CD4-positive, alpha-beta T cell treated with Interferon alpha-2 for 1 hour (primary cell): ENCODE results near the gene CAT.
A peak's percentile ranks its signal among the peaks of the same experiment; 100 is the strongest.

ENCODE experiments used
- DNase-seq, 2 donors: peaks; one replicate each; pipeline ENCODE4 v3.0.0-alpha.2; 2020 to 2022

CAT gene

DNA sequence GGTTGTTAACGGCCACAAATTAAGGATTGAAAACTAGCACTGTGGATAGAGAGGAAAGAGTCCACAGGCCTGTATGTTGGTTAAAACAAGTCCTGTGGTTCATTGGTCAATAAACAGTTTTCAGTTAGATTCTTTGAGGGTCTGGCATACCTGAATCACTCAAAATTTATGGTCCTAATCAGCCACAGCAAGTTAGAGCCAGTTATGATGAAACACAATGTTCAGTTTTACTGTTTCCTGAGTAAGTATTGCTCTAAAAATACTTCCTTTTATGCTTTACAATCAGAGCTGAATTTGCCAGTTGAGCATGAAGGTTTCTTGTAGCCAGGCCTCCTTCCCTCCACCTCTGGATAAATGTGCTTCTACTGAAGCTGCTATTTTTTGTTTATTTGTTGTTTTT, 12.9 kb upstream of the CAT start:
- DNase-seq, result no peak

DNA sequence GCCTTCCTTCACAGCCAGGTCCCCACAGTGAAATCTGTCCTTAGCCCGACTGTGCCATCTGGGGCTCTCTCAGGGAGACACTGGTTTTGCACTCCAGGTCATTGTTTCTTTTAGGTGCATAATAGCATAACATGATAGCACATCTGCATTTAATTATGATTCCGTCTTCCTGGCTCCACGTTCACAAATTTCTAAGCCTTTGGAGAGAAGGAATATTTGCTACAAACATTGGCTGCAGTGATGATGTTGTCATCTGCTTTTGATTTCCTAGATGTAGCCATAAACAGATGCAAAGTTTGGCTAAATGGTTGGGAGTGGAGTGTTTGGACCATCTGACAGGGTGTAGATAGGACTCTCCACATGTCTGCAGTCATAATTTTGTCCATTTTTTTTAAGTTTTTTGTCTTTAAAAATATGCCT, 12.0 kb upstream of the CAT start:
- no peak for DNase-seq

DNA sequence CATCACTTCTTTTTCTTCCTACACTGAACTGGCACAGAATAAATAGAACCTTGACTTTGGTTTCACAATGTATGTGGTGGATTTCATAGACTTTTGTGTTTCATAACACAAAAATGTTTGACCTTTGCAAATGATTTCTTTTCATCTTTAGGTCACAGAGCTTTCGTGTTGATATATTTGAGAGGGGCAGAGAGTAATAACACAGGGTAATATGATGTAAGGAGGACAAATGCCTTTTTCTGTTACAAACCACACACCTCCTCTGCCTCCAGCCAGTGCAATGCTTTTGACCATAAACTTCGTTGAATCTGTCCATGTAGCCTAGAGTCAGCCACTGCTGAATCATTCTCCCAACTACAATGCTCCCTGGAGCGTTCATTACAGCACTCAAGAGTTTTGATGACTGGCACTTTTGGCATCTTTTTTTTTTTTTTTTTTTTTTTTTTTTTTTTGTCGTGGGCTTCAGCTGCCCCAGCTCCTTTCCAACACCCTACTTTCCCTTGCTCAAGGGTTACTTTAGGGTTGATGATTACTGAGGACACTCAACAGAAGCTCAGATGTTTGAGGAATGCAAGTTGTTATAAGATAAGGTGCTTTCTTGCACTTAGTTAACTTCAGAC, 11.4 kb upstream of the CAT start:
- DNase-seq, result peak in 1 of 2 donors; percentile 7

DNA sequence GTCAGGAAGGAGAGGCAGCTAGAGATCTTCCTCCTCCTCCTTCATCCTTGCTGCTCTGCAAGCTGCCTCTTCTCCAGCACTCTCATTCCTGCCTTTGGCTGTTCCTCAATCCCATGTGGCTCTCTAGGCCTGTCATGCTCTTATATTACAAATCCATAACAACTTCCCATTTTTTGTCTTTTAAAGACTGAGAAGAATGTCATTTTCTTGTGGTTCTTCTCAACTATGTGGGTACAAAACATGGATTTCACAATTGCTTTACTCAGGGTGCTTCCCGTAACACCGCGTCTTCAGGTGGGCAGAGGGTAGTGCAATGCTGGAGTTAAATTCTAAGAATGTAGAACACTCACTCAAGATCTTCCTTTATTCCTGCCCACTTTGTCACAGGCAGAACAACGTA, 6.8 kb upstream of the CAT start:
- DNase-seq, result no peak

DNA sequence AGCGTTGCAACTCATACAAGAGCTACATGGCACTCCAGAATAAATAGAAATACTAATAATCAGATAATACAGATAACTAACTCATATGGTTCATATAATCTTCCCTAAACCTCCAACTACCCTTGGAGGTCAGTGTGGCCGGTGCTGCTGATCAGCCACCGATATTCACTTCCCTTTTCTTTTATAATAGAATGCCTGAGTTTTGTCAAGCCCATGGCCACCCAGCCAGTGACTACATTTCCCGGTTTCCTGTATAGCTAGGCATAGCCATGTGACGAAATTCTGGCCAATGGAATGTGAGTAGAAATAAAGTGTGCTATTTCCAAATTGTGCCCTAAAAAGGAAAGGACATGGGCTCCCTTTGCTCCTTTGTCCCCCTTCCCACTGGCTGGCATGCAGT, 5.9 kb upstream of the CAT start:
- no peak for DNase-seq

DNA sequence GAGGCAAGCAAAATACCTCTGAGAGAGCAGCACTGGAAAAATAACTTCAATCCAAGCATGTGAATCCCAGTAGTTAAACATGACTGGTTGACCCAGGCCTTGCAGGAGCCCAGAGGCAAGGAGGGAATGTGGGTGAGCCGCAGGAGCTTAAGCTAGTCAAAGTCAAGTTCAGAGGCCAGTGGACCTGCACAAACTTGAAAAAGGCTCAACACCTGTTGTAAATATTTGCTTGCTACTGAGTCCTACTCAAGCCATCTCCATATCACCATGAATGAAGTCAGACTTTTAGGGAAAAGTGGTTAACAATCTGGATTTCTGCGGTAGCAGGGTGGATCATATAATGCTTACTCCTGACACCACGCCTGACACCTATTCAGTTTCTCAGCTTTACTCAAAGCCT, 4.8 kb upstream of the CAT start:
- no peak for DNase-seq

DNA sequence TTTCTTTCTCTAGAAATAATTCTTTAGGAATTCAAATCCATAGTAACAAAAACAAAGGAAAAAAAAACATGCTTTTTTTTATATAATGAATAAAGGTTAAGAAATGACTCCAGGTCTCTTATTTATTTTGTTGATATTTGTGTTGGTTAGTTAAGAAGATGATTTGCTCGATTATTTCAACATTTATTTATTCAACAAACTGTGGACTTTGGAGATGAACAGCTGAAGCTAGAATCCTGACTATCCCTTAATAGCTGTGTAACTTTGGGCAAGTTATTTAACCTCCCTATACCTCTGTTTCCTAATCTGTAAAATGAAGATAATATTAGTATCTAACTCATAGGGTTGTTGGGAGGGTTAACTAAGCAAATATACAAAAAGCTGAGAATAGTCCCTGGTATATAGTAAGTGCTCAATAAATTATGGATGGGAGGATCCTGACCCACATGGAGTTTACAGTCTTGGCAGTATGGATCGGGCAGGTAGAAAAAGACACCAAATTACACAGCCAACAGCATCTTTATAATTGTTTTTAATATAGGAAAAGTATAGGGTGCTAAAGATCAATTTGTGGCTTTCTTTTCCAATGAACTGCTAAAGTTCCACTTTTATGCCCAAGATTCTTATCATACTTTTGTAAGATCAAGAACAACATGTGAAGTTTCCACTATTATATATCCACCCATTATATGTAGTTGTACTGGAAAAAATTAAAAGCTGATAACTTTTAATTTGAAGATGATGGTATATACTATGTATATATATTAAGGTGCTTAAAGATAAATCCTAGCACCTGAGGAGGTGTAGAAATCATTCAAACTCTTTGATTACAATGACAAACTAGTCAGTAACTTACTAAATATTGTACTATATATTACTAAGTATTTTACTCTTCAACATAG, 1.3 kb upstream of the CAT start:
- DNase-seq, result no peak

DNA sequence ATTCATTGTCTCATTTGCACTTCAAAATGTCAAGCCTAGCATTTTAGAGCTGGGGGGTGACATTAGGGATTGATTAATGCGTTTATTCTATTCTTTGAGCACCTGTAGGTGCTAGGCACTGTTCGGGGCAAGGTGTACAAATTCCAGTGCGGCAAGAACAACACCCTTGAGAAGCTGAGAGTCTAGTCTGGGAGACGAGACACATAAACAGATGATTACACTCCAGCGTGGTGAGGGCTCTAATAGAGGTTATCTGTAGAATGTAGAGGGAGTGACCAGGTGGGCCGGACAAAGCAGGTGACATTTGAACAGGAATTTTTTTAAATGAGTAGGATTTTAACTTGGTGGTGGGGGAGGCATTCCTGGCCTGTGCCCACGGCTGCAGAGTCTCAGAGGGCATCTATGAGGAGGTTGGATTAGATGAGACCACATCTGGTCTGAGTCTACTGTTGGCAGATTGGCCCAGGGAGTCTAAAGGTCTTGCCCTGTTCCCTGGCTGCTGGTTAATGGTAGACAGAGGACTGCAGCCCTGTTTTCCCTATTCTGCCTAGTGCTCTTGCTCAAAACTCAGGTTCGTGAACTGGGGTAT, 970 bp downstream of the CAT start:
- no peak for DNase-seq

DNA sequence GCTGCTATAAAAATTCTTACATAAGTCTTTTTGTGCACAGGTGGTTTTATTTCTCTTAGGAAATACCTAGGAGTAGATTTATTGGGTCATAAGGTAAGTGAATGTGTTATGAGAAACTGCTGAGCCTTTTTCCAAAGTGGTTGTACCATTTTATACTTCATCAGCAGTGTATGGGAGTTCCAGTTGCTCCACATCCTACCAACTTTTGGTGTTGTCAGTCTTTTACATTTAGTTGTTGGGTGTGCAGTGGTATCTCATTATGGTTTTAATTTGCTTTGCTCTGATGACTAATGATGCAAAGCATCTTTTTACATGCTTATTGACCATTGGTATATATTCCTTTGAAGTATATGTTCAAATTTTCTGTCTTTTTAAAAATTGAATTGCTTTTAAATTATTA, 3.1 kb downstream of the CAT start:
- DNase-seq, result no peak

DNA sequence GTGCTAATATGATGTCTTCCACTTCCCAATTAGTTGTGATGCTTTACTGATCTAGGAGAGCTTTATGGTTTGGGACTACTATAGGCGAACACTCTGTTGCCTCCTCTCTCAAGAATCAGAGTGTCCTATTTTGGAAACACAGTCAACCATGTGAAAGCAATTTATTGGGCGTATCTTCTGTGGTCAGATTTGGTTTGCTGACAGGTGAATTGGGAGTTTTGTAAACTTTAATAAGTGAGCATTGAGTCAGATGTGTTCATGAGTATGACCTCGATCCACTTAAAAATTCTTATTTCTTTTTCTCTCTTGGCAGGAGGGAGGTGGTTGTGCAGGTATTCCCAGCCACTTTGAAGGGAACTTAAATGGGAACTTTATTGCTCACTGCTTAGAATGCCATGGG, 4.4 kb downstream of the CAT start:
- no peak for DNase-seq

DNA sequence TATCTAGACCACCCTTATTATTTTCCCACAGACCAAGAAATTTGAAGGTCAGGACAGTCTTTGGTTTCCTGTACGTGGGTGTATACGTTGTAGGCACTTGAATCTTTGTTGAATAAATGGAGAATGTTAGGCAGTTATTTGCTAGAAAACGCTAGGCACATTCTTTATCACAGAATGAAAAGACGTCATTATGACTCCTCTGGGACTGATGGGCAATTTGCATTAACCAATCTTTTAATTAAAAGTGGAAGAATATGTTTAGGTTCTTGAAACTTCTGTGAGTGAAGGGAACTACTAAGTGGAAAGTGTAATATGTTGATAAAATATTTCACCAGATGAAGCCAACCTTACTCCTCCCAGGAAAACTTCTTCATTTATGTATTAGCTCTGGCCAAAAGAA, 5.7 kb downstream of the CAT start:
- DNase-seq, result no peak

DNA sequence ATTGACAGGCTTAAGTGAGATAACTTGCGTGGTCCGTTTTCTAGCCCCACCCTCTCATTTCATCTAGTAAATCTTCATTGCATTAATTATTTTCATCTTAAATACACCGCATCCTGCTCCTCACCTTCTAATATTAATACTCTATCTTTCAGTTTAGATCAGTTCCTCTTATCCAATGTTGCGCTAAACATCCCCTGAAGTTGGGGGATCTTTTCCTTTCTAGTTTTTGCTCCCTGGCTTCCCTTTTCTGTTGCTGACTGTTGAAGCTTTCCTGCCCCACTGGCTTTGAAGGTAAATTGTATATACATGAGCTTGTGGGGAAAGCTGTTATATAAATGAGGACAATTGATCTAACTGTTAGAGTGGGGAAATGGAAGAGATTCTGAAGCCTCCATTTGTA, 7.2 kb downstream of the CAT start:
- DNase-seq, result no peak

DNA sequence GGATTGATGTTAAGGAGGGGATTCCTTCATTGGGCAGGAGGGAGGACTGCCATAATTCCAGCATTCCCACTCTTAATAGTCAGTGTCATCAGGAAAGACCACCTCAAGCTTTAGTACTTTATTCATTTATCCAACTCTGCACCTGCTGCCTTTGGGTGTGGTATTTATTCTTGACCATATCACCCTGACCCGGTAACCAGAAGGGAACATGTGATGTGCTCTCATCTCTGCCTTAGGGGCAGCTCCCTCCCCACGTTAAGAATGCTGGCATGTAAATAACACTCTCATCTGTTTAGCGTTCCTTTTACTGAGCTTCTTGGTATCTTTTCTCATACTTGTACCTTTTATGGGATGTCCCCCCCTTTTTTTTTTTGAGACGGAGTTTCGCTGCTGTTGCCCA, 7.7 kb downstream of the CAT start:
- no peak for DNase-seq

DNA sequence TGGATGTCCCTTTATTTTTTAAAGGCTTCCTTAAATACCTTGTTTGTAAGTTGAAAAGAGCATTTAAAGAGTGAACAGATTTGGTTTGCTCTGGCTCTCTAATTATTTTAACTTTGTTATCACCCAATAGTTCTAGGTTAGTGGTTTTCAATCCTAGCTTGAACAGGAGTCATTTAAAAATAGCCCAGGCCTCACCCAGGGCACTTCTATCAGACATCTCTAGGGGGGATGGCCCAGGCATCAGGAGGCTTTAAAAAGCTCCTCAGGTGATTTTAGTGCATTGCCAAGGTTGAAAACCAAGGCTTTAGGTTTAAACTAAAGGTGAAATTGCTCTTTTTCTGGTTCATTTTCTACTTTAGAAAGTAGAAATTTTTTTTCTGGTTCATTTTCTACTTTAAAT, 8.3 kb downstream of the CAT start:
- DNase-seq, result no peak

DNA sequence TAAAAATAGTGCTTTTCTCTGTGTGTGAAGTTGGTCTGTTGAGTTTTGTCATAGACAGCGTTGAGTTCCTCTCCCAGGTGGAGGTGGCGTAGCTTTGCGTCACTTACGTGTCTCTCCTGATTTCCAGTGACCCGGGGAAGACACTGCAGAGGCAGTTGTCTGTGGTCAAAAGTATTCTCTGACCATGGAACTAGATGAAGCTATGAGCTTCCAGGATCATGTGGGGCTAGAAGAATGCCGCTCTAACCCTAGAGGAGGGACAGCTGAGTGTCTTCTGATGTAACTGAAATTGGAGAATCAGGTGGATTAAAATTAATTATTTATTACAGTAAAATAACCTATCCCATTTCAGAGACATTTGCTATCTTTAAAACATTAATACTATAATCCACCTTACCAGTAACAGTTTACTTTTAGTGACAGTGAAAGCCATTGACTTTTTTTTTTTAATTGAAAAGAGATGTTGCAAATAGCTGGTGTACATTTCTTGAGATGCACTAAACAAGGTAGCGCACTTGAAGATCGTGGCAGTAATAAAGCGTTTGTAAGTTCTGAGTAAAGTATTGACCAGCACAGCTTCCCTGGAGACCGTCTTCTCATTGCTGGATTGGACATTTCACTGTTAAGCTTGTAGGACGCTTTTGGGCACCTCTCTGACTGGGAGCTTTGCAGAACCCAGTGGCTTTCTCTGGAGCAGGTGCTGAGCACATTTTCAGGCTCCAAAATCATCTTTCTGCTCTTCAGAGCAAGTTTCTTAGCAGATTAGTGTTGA, 9.7 kb downstream of the CAT start:
- no peak for DNase-seq

DNA sequence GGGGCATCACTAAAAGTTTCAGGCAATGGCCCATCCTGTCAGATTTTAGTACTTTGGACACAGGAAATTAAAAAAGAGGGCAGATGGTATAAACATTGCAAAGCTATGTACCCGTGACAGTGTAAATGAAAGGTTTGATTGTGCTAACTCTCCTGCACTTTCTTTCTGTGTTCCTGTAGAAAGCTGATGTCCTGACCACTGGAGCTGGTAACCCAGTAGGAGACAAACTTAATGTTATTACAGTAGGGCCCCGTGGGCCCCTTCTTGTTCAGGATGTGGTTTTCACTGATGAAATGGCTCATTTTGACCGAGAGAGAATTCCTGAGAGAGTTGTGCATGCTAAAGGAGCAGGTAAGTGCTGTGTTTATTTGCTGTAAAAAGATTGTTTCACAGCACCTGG, 10.3 kb downstream of the CAT start:
- no peak for DNase-seq

DNA sequence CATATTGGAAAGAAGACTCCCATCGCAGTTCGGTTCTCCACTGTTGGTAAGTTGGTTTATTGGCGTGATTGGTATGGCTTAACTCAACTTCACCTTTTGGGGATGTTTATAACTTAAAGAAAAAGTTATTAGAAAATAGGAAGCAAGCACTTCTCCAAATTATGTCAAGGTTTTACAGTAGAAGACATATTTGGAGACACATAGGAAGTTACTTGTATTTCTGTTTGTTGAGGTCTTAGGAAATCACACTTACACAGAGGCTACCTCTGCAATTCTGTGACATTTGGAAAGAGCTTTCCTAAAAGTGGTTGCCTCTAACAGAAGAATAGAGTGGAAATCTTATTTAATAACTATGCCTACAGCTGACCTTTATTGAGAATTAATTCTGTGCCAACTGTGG, 12.3 kb downstream of the CAT start:
- no peak for DNase-seq

DNA sequence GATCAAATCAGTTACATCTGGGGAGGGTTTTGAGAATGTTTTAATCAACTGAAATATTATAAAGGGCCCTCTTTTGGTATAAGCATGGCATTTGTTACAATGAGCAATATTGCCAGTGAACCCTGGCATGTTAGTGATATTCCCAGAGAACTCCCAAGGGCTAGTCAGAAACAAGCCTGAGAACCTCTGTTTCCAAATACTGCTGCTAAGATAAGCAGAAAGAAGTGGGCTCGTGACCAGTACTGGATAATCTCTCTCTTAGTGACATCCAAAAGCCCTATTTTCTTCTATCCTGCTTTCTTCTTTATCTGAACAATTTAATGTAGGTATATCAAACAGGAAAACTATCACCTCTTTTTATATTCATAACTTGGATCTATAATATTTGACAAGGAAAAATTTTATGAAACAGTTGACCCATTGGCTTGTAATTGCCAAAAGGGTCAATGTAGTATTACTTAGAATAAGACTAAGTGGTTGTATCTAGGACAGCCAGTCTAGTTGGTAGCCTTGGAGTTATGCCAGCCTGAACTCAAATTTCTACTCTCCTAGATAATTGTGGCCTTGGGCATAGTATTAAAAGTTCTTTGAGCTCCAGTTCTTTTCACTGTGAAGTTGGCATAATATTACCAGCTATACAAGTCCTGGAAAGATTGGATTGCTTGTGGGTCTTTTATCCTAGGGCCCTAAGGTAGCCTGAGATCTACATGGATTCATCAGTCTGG, 15.7 kb downstream of the CAT start:
- DNase-seq, result no peak

DNA sequence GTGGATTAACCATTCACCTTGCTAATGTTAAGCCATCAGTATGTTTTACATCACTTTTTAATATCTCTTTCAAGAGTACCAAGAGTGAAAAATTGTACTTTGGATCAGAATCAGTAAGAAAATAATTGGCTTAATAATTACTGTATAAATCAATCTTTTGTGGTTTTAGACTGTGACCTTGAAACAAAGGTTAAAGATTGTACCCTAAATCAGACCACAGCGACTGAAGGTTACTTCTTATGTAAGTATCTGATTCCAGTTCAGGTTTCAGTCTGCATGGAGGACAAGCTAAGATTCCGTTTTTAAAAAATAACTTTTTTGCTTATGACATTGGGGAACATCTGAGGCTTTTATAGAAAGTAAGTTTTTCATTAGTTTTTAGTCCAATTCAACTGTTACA, 18.9 kb downstream of the CAT start:
- DNase-seq, result no peak

DNA sequence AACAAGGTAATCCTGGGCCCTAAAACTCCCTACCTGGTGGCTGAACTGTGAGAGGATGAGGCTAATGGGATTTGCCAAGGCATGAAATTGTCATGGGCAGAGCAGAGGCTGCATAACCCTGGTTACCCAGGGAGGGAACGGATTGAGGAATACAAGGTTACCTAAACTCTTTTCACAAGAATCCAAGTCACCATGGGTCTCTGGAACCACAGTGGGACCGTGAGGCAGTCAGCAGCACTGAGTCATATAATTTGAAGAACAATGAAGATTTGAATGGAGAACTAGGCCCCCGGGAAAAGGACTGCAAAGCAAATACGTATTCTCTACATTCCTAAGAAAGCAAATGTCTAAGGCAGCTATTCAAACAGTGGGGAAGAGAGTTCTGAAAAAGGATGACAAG, 19.8 kb downstream of the CAT start:
- no peak for DNase-seq

DNA sequence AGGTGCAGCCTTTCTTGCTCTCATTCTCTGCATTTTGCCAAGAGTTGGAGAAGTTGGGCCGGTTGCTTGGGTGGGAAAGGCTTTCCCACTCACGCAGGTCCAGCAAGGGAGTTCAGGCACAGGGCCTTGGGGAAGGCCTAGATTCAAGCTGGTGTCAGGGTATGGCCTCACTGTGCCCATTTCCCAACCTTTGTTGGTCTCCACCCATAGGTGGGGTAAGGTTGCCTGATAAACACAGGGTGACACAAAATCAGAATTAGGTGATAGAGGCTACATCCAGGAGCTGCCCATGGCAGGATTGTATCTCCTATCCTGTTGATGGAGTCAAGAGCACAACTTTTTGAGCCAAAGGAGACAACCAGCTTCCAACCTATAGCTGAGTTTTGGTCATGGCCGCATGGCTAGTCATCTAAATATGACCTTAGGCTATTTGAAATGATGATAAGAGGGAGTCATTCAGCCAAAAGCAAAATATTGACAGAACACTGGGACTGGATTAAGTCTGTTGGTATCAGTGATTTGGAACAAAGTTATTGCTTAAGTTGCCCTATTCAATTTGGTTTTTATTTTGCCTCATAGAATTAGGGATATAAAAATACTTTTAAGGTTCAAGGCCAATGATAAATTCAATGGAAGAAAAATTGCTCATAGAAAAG, 20.9 kb downstream of the CAT start:
- DNase-seq, result no peak

DNA sequence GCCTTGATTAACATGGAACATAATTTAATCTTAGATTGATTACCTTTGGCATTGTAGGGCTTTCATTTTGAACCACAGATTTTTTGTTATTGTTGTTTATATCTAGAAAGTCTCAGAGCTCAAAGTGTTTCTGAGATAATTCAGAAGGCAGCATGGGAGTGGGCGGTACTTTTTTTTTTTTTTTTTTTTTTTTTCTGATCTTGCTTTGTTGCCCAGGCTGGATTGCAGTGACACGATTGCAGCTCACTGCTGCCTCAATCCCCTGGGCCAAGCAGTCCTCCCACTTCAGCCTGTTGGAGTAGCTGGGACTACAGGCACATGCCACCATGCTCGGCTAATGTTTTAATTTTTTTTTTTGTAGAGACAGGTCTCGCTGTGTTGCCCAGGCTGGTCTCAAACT, 21.5 kb downstream of the CAT start:
- no peak for DNase-seq
